ENCODE data around the gene ITPKB. TPM values are rescaled to one million over a fixed set of nuclear protein-coding genes. Genes with fewer than 3 reads are reported as not detected.
"Not testable (repeated sequence)": the region's sequence is repeated elsewhere in the genome, so short reads cannot be mapped to it uniquely, and the experiment has no call there.

The ITPKB gene
- total RNA-seq, 1 donor from 2014 or later, result 36.9 TPM

- no peak for DNase-seq
Measured at GRCh38 chr1:226730836-226731235, 8.2 kb downstream of the ITPKB start.

- no peak for DNase-seq
Measured at GRCh38 chr1:226730071-226730470, 9.0 kb downstream of the ITPKB start.

- DNase-seq, result no peak
Measured at GRCh38 chr1:226728448-226728847, 10.6 kb downstream of the ITPKB start.

- DNase-seq, result no peak
Measured at GRCh38 chr1:226725897-226726267, 13.2 kb downstream of the ITPKB start.

GRCh38 chr1:226723657-226724532 is 15.2 kb downstream of the ITPKB start:
- DNase-seq, result peak; percentile 76

- DNase-seq, result no peak
Measured at GRCh38 chr1:226722901-226723656, 16.0 kb downstream of the ITPKB start.

GRCh38 chr1:226722240-226722900 is 16.7 kb downstream of the ITPKB start:
- no peak for DNase-seq

GRCh38 chr1:226720574-226720973 is 18.5 kb downstream of the ITPKB start:
- not testable (repeated sequence) for DNase-seq

GRCh38 chr1:226719596-226720387 is 19.3 kb downstream of the ITPKB start:
- DNase-seq, result no peak

- no peak for DNase-seq
Measured at GRCh38 chr1:226717256-226717909, 21.7 kb downstream of the ITPKB start.

- DNase-seq, result no peak
Measured at GRCh38 chr1:226716577-226716976, 22.5 kb downstream of the ITPKB start.

- no peak for DNase-seq
Measured at GRCh38 chr1:226714148-226714547, 24.9 kb downstream of the ITPKB start.

- no peak for DNase-seq
Measured at GRCh38 chr1:226712742-226713419, 26.2 kb downstream of the ITPKB start.

GRCh38 chr1:226711976-226712741 is 26.9 kb downstream of the ITPKB start:
- no peak for DNase-seq

GRCh38 chr1:226710501-226710900 is 28.6 kb downstream of the ITPKB start:
- DNase-seq, result no peak

GRCh38 chr1:226709953-226710352 is 29.1 kb downstream of the ITPKB start:
- DNase-seq, result no peak

- DNase-seq, result no peak
Measured at GRCh38 chr1:226708967-226709396, 30.1 kb downstream of the ITPKB start.

- DNase-seq, result no peak
Measured at GRCh38 chr1:226708342-226708780, 30.7 kb downstream of the ITPKB start.

- no peak for DNase-seq
Measured at GRCh38 chr1:226706684-226707083, 32.4 kb downstream of the ITPKB start.

GRCh38 chr1:226704169-226704937 is 34.7 kb downstream of the ITPKB start:
- no peak for DNase-seq

Measured in dermis blood vessel endothelial cell (primary cell).